A204.1 (cell line): ENCODE measurements around the gene CDCA3.

Experiments
- FAIRE-seq: peaks from 2 replicates; lab custom pipeline; 2012; peaks lifted over from hg19 to GRCh38; lab: Jason Lieb, UNC

CDCA3 gene

DNA sequence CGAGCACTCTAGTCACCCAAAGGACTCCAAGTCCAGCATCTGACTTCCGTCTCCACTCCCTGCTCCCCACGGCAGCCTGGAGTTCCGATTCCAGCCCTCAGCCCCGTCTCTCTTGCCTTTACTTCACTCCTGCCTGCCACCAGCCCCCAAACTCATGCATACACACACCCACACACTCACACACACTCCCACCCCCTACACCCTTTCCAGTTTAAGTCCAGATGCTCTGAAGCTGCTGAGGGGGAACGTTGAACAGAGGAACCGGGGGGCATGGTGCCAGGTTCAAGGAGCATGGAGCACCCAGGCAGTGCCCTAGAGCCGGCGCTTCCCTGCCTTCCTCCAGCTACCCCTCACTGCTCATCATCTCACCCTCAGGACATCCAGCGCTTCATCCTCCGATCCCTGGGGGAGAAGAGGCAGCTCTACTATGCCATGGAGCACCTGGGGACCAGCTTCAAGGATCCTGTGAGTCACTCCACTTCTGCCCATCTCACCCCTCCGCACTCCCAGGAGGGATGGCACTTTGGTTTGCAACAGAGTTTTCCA lies 19.6 kb downstream of the CDCA3 start:
- no peak for FAIRE-seq

GRCh38 chr12:6830999-6831398 lies 20.1 kb downstream of the CDCA3 start:
- FAIRE-seq: no peak

DNA sequence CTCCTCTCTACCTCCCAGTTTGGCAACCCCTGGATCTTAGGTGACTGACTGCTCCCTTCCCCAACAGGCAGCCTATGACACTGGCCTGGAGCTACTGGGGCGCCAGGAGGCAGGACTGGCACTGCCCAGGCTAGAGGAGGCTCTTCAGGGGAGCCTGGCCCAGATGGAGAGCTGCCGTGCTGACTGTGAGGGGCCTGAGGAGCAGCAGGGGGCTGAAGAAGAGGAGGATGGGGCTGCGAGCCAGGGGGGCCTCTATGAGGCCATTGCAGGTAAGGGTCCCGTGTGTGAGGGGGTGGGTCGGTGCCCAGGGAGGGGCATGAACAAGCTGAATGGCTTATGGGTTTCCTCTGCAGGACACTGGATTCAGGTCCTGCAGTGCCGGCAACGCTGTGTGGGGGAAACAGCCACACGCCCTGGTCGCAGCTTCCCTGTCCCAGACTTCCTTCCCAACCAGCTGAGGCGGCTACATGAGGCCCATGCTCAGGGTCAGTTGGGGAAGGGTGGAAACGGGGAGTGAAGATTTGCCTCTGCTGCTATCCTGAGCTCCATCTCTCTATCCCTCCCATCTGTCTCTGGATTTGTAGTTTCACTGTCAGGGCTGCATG lies 20.7 kb downstream of the CDCA3 start:
- no peak for FAIRE-seq

- no peak for FAIRE-seq
Measured at GRCh38 chr12:6829536-6830220, 21.4 kb downstream of the CDCA3 start.

DNA sequence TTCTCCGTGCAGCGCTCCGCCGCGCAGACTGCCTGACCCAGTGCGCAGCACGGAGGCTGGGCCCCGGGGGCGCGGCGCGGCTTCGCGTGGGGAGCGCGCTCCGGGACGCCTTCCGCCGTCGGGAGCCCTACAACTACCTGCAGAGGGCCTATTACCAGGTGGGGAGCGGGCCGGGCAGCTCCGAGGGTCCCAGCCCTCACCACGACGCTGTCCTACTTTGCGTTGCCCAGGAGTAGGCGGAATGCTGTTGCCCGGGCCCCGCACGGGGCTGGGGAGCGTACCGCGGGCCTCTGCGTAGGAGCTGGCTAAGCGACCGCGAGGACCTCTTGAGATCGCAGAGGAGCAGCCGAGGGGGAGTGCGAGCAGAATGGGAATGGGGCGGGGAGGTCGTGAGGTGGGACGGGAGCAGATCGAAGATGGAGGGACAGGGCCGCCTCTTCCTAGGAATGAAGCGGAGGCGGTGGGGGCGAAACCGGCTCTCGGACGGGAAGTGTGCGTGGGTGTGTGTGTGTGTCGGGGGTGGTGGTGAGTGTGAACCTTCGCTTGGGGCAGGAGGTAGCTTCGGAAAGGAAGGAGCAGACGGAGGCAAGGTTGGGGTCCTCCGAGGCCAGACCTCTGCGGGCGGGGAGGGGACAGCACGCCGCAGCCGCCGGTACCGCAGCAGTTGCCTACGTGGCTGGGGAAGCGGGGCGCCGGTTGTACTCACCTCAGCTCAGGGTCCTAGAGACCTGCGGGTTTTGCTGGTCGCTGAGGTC lies 22.1 kb downstream of the CDCA3 start:
- no peak for FAIRE-seq

DNA sequence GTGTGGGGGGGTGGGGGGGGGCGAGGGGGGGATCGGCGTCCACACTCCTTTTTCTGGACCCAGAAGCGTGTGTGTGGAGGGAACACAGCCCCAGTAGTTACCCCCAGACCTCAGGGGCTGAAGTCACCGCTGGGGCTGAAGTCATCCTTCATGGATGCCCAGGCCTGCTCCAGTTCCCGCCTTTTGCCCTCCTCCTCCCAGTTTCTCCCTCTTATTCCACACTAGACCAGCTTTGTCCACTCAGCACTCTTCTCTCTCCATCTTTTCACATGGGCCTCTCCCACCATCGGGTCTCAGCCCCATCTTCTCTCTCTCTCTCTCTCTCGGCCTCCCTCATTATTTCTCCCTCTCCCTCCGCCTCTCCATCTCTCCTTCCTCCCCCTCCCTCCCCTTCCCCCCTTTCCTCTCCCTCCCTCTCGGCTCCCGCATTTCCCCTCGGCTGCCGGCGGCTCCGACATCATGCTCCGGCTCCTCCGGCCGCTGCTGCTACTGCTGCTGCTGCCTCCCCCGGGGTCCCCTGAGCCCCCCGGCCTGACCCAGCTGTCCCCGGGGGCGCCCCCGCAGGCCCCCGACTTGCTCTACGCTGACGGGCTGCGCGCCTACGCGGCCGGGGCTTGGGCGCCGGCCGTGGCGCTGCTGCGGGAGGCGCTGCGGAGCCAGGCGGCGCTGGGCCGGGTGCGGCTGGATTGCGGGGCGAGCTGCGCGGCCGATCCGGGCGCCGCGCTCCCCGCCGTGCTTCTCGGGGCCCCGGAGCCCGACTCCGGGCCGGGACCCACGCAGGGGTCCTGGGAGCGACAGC lies 22.9 kb downstream of the CDCA3 start, which contains the start of gene P3H3:
Gene P3H3 (plus strand): TSS at position 426 of the 799 bp plus-strand sequence. CDS start 34 bp downstream, at position 460.
- FAIRE-seq: no peak

GRCh38 chr12:6827437-6827911 lies 23.6 kb downstream of the CDCA3 start:
- peak; percentile 96 for FAIRE-seq

- no peak for FAIRE-seq
Measured at GRCh38 chr12:6826734-6827436, 24.2 kb downstream of the CDCA3 start.

- FAIRE-seq: no peak
Measured at GRCh38 chr12:6826125-6826733, 24.9 kb downstream of the CDCA3 start.

DNA sequence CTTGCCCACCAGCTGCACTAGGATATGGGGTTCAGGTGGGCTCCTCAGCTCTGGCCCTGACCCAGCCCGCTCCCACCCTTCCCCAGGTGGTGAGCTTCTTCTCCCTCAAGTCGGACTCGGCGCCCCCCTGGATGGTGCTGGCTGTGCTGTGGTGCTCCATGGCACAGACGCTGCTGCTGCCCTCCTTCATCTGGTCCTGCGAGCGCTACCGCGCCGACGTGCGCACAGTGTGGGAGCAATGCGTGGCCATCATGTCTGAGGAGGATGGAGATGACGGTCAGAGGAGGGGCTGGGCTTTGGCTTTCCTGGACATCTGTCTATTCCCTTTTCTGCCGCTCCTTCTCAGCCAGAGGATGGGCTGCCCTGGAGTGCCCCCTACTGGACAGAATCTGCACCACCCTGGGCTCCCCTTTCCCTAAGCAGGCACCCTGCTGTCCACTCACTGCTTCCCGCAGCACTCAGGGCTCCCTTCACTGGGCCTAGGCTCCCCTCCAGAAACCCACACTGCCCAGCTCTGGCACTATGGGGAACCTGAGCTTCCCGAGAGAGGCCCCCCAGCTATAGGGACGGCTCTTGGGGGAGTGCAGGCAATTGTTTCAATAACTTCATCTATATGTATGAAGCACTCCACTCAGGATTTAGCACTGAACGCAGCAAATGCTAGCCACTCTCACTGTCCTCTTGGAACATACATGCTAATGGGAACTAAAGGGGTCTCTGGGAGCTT lies 25.5 kb downstream of the CDCA3 start:
- FAIRE-seq: no peak

- FAIRE-seq: no peak
Measured at GRCh38 chr12:6824901-6825381, 26.1 kb downstream of the CDCA3 start.

DNA sequence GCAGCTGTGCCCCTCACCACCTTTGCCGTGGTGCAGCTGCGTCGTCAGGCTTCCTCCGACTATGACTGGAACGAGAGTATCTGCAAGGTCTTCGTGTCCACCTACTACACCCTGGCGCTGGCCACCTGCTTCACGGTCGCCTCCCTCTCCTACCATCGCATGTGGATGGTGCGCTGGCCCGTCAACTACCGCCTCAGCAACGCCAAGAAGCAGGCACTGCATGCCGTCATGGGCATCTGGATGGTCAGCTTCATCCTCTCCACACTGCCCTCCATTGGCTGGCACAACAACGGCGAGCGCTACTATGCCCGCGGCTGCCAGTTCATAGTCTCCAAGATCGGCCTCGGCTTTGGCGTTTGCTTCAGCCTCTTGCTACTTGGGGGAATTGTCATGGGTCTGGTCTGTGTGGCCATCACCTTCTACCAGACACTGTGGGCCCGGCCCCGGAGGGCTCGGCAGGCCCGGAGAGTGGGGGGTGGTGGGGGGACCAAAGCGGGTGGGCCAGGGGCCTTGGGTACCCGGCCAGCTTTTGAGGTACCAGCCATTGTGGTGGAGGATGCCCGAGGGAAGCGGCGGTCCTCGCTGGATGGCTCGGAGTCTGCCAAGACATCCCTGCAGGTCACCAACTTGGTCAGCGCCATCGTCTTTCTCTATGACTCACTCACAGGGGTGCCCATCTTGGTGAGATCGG lies 26.9 kb downstream of the CDCA3 start:
- FAIRE-seq: no peak

DNA sequence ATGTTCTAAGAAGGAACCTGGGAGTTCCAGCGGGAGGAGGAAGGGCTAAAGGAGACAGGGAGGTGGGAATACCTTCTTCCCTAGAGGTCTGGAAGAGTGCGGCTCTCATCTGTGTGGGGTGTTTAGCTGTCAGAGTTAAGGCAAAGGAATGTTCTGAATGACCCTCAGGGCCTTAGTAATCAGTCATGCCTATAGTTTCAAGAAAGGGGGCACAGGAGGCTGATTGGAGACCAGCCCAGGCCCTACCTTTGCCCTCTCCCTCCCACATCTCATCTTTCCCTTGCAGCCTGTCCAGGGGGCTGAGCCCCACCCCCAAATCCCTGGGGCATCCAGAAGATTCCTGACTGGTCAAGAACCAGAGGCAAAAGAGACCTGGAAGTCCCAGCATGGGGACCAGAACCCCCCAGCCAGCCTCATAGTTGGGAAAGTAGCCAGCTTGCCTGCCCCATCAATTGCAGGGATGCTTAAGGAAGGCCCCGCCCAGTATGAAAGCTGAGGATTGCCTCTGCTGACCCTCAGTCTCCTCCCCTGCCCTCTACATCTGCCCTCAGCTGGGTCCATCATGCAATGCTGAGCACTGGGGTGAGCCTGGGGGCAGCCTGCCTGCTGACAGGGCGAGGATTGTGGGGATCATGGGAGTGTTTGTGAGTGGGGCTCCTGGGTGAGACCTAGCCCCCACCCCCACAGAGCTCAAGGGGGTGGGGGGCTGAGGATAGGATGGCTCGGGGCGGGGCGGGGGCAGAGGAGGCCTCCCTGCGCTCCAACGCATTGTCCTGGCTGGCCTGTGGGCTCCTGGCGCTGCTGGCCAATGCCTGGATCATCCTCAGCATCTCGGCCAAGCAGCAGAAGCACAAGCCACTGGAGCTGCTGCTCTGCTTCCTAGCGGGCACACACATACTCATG lies 27.7 kb downstream of the CDCA3 start:
- FAIRE-seq: no peak

GRCh38 chr12:6822426-6823135 lies 28.5 kb downstream of the CDCA3 start:
- FAIRE-seq: no peak

DNA sequence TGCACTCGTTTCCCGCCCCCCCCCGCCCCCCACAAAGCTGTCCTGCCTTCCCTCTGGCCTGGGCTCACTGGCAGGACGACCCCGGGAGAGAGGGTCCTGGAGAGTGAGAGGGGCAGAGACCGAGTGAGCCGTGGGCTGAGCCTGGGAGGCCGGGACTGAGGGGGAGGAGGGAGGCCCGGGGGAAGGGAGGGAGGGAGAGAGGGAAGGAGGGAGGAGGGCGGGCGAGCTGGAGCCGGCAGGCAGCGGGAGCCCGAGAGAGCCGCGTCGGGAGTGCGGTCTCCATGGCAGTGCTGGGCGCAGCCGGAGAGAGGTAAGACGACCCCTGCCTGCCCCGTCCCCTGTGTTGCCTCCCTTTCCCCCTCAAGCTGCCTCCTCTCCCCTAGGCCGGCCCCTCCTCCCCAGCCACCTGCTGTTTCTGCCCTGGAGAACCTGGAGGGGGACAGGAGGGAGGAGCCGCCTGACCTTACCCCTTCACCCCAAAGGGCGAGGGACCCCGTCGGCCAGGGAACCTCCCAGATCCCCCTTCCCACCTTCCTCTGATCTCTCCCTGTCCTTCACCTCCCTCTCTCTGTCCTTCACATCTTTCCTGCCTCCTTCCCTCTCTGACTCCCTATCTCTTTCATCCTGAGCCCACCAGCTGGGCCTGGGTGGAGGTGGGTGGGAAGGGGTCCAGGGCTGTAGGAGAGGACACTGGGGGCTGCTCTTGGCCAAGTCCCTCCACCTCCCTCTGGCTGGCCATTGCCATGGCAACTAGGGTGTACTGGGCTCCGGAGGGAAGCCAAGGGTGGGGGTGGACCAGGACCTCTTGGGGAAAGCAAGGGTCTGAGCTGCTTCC lies 29.3 kb downstream of the CDCA3 start, which contains the start of gene GPR162:
Gene GPR162 (plus strand): TSS at position 231 of the 835 bp plus-strand sequence. CDS start 2,078 bp downstream, outside the sequence.
- FAIRE-seq: no peak

GRCh38 chr12:6820166-6820565 lies 30.9 kb downstream of the CDCA3 start:
- FAIRE-seq: no peak
